SK-N-MC (cell line): Measurements from ENCODE around the gene OGFR.

Experiments used
- EZH2 ChIP-seq: fragments of 200-600 bp; sonication (generic); IDR thresholded peaks from one replicate; pipeline ENCODE4 v1.6.1; 2017; ENCODE audit warnings: antibody characterized with exemption
- POLR2AphosphoS5 ChIP-seq: IDR thresholded peaks from 2 replicates; pipeline ENCODE4 v1.6.1; 2012; ENCODE audit warnings: mild to moderate bottlenecking, low read depth, low read length, borderline replicate concordance

DNA sequence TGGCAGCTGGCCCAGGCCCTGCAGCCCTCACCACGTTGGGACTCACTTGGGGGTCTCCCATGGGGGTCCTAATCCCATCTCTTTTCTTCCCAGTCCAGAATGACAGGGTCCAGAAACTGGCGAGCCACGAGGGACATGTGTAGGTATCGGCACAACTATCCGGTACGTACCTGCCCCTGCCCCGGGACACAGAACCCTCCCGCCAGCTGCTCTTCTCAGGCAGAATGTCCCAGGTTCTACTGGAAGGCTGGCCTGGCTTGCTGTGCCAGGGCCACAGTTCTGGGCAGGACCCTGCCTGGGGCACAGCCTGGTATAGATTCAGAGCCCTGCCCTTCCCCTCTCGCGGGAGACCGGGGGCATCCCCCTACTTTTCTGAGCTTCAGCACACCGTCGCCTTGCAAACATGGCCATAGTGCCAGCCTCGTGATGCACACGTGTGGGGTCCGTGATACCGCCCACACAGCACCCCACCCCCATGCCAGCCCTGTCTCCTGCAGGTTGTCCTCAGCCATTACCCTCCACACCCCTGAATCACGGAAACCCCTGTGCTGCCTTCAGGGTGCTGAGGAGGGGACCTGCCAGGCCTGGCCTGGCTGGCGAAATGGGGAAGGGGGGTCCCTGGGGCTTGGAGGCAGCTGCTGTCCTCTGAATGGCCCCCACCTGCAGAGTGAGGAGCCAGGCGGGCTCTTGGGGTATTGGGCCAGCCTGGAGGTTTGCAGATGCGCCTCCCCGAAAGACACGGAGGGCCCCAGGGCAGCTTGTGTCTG lies 3.0 kb downstream of the OGFR start:
- TF ChIP-seq POLR2AphosphoS5 (no peak), EZH2 (no peak)
